Epithelial cell of esophagus (primary cell): ENCODE results near the gene PTPA.
A peak's percentile ranks its signal among the peaks of the same experiment; 100 is the strongest.
"Not testable (repeated sequence)": the region's sequence is repeated elsewhere in the genome, so short reads cannot be mapped to it uniquely, and the experiment has no call there.

Experiments
- DNase-seq: peaks from one replicate; pipeline ENCODE4 v3.0.0; 2010; ENCODE audit warnings: low read depth
- H3K4me3 ChIP-seq: 2 replicates; pipeline ENCODE4 v1.5.1; 2011; ENCODE audit warnings: mild to moderate bottlenecking, low read length, control low read depth
- CTCF ChIP-seq: IDR thresholded peaks from 2 replicates; pipeline ENCODE4 v1.5.1; 2011; ENCODE audit warnings: low read depth, mild to moderate bottlenecking, low read length, control low read depth, inconsistent platforms; ENCODE audit not compliant: insufficient read depth; ENCODE audit errors: missing control alignments

The PTPA gene

GRCh38 chr9:129160712-129161533 lies 49.7 kb downstream of the PTPA start:
- no peak for DNase-seq
- no peak overlapping the region for H3K4me3 ChIP-seq

GRCh38 chr9:129161534-129161837 lies 50.3 kb downstream of the PTPA start:
- DNase-seq: no peak
- TF ChIP-seq CTCF: no peak
- H3K4me3 ChIP-seq: no peak overlapping the region

More at GRCh38 chr9:129160712-129161533, 49.7 kb downstream of the PTPA start:
- no peak for TF ChIP-seq CTCF

GRCh38 chr9:129162497-129163197 lies 51.4 kb downstream of the PTPA start:
- no peak for TF ChIP-seq CTCF
- no peak for DNase-seq
- no peak overlapping the region for H3K4me3 ChIP-seq

GRCh38 chr9:129163198-129163670 lies 52.0 kb downstream of the PTPA start:
- not testable (repeated sequence) for H3K4me3 ChIP-seq, DNase-seq

GRCh38 chr9:129163753-129164152 lies 52.5 kb downstream of the PTPA start:
- no peak for DNase-seq
- TF ChIP-seq CTCF: no peak
- no peak overlapping the region for H3K4me3 ChIP-seq

- TF ChIP-seq CTCF: no peak
- DNase-seq: peak; percentile 52
- H3K4me3 ChIP-seq: no peak overlapping the region
Measured at GRCh38 chr9:129164246-129164930, 53.2 kb downstream of the PTPA start.

- H3K4me3 ChIP-seq: no peak overlapping the region
- TF ChIP-seq CTCF: no peak
- no peak for DNase-seq
Measured at GRCh38 chr9:129165198-129165597, 54.0 kb downstream of the PTPA start.
